IMR-90 (cell line): ENCODE results near the gene VAV1. TPM values are rescaled to one million over a fixed set of nuclear protein-coding genes. Genes with fewer than 3 reads are reported as not detected.

Experiments
- ATAC-seq: fragments of 200-7000 bp; cut with Tn5 transposase; 2 replicates; pipeline ENCODE4 v1.9.1; 2020; ENCODE audit warnings: low read depth, mild to moderate bottlenecking, moderate library complexity
- BruUV-seq: library from RNA; stranded (reverse); fragments of 400-500 nt; replicated peaks from 2 replicates; lab custom pipeline; 2021; lab: Mats Ljungman, UMichigan
- CTCF ChIA-PET: fragments of 300-600 bp; formaldehyde crosslinking; extraction: SDS; loops from one replicate; lab custom pipeline; 2021; ENCODE audit warnings: antibody characterized with exemption; lab: Yijun Ruan, JAX
- POLR2A ChIA-PET: fragments of 300-600 bp; sonication (Branson Sonifier 250); formaldehyde crosslinking; loops from one replicate; lab custom pipeline; 2022; ENCODE audit warnings: antibody characterized with exemption; ENCODE audit not compliant: unreplicated experiment; lab: Charles Lee
- DNase-seq: peaks from one replicate; pipeline ENCODE4 v3.0.0; 2013
- H2AFZ ChIP-seq: replicated peaks from 2 replicates; pipeline ENCODE3; 2013; ENCODE audit warnings: low read length, mild to moderate bottlenecking; ENCODE audit not compliant: poor library complexity
- H2AK5ac ChIP-seq: 2 replicates; pipeline ENCODE4 v1.6.1; 2013; ENCODE audit warnings: low read depth, low read length, inconsistent platforms
- H2AK9ac ChIP-seq: replicated peaks from 2 replicates; pipeline ENCODE3; 2013; ENCODE audit warnings: mild to moderate bottlenecking, low read depth, low read length, moderate library complexity; ENCODE audit not compliant: poor library complexity
- H2BK120ac ChIP-seq: 2 replicates; pipeline ENCODE4 v1.6.1; 2013; ENCODE audit warnings: low read depth, low read length, inconsistent platforms
- H2BK15ac ChIP-seq: 3 replicates; pipeline ENCODE4 v1.6.1; 2013; ENCODE audit warnings: low read depth, low read length, inconsistent platforms
- H2BK20ac ChIP-seq: 2 replicates; pipeline ENCODE4 v1.6.1; 2013; ENCODE audit warnings: low read depth, mild to moderate bottlenecking, inconsistent platforms, low read length, moderate library complexity
- H2BK5ac ChIP-seq: 2 replicates; pipeline ENCODE4 v1.6.1; 2013; ENCODE audit warnings: mild to moderate bottlenecking, low read depth, low read length, inconsistent platforms; ENCODE audit not compliant: poor library complexity, severe bottlenecking
- H3K14ac ChIP-seq: replicated peaks from 2 replicates; pipeline ENCODE4 v1.6.1; 2013; ENCODE audit warnings: low read depth, low read length, inconsistent platforms
- H3K18ac ChIP-seq: 2 replicates; pipeline ENCODE4 v1.6.1; 2013; ENCODE audit warnings: low read depth, low read length, control low read depth
- H3K23ac ChIP-seq: 2 replicates; pipeline ENCODE4 v1.6.1; 2013; ENCODE audit warnings: low read depth, low read length, inconsistent platforms
- H3K27ac ChIP-seq: 2 replicates; pipeline ENCODE4 v1.5.1; 2013; ENCODE audit warnings: mild to moderate bottlenecking, control low read depth, low read length; ENCODE audit not compliant: insufficient read depth
- H3K27me3 ChIP-seq: 2 replicates; pipeline ENCODE4 v1.6.1; 2013; ENCODE audit warnings: low read length; ENCODE audit not compliant: control insufficient read depth, insufficient read depth
- H3K36me3 ChIP-seq: 2 replicates; pipeline ENCODE4 v1.6.1; 2013; ENCODE audit warnings: low read length, mixed read lengths; ENCODE audit not compliant: control insufficient read depth, insufficient read depth
- H3K4ac ChIP-seq: 2 replicates; pipeline ENCODE4 v1.6.1; 2013; ENCODE audit warnings: low read depth, low read length, inconsistent platforms
- H3K4me1 ChIP-seq: 2 replicates; pipeline ENCODE4 v1.6.1; 2013; ENCODE audit warnings: low read length, mixed read lengths; ENCODE audit not compliant: control insufficient read depth, insufficient read depth
- H3K4me2 ChIP-seq: 2 replicates; pipeline ENCODE4 v1.6.1; 2013; ENCODE audit warnings: low read depth, mild to moderate bottlenecking, control low read depth, low read length, moderate library complexity
- H3K4me3 ChIP-seq: 2 replicates; pipeline ENCODE4 v1.5.1; 2013; ENCODE audit warnings: low read depth, mild to moderate bottlenecking, control low read depth, low read length, moderate library complexity; ENCODE audit not compliant: insufficient read depth
- H3K56ac ChIP-seq: 2 replicates; pipeline ENCODE4 v1.6.1; 2013; ENCODE audit warnings: low read length, inconsistent platforms; ENCODE audit not compliant: insufficient read depth; ENCODE audit errors: extremely low read depth
- H3K79me1 ChIP-seq, 2 experiments: 2 replicates each; pipeline ENCODE4 v1.6.1; 2013; ENCODE audit warnings: low read length in 2 of 2, inconsistent platforms in 1 of 2, low read depth in 1 of 2
- H3K9ac ChIP-seq: 2 replicates; pipeline ENCODE4 v1.6.1; 2013; ENCODE audit warnings: low read depth, low read length, control low read depth
- H3K9me1 ChIP-seq: 2 replicates; pipeline ENCODE4 v1.6.1; 2013; ENCODE audit warnings: low read length, inconsistent platforms; ENCODE audit not compliant: insufficient read depth
- H3K9me3 ChIP-seq: 2 replicates; pipeline ENCODE4 v1.6.1; 2013; ENCODE audit warnings: low read length; ENCODE audit not compliant: control insufficient read depth, insufficient read depth
- H4K20me1 ChIP-seq: 2 replicates; pipeline ENCODE4 v1.6.1; 2013; ENCODE audit warnings: low read length, inconsistent platforms; ENCODE audit not compliant: insufficient read depth
- H4K5ac ChIP-seq: 2 replicates; pipeline ENCODE4 v1.6.1; 2013; ENCODE audit warnings: mild to moderate bottlenecking, low read depth, low read length, control low read depth
- H4K8ac ChIP-seq, 2 experiments: 2 replicates each; pipeline ENCODE4 v1.6.1; 2013; ENCODE audit warnings: low read depth in 2 of 2, low read length in 2 of 2, control low read depth in 1 of 2, inconsistent platforms in 1 of 2
- H4K91ac ChIP-seq: 2 replicates; pipeline ENCODE4 v1.6.1; 2013; ENCODE audit warnings: low read depth, low read length, inconsistent platforms; ENCODE audit not compliant: insufficient read depth
- BHLHE40 ChIP-seq: fragments of 150-350 bp; IDR thresholded peaks from 2 replicates; pipeline ENCODE4 v1.6.1; 2016; ENCODE audit warnings: mild to moderate bottlenecking, low read depth, low read length
- CTCF ChIP-seq: conservative IDR thresholded peaks from 2 replicates; pipeline ENCODE4 v1.5.1; 2012; ENCODE audit warnings: mild to moderate bottlenecking, low read depth, low read length, improper control_type of control experiment
- ELK1 ChIP-seq: fragments of 150-350 bp; IDR thresholded peaks from 2 replicates; pipeline ENCODE4 v1.6.1; 2016; ENCODE audit warnings: low read depth, mild to moderate bottlenecking, low read length, moderate library complexity, borderline replicate concordance
- FOS ChIP-seq: fragments of 150-350 bp; IDR thresholded peaks from 2 replicates; pipeline ENCODE4 v1.6.1; 2016; ENCODE audit warnings: low read depth, low read length
- MAZ ChIP-seq: IDR thresholded peaks from 2 replicates; pipeline ENCODE4 v1.6.1; 2012; ENCODE audit warnings: low read depth, mild to moderate bottlenecking, low read length, improper control_type of control experiment, moderate library complexity, borderline replicate concordance
- POLR2A ChIP-seq: IDR thresholded peaks from 2 replicates; pipeline ENCODE4 v1.6.1; 2012; ENCODE audit warnings: mild to moderate bottlenecking, low read depth, low read length
- RAD21 ChIP-seq: IDR thresholded peaks from 2 replicates; pipeline ENCODE4 v1.6.1; 2012; ENCODE audit warnings: low read length, improper control_type of control experiment
- WGBS, 2 experiments: methylation state at CpG; one replicate each; pipeline versions ENCODE4 v1.1.5 to v1.1.7; 2013; ENCODE audit warnings: missing lambda C conversion rate in 2 of 2; ENCODE audit not compliant: insufficient read length in 1 of 2; ENCODE audit errors: extremely low coverage in 2 of 2; 5-methylcytosine and 5-hydroxymethylcytosine counted together
- dilution Hi-C: fragments of 300-500 bp; cut with HindIII; formaldehyde crosslinking; loops from one replicate; pipeline ENCODE4 v1.14.3; 2018; ENCODE audit warnings: low sequenced_read_pairs; ENCODE audit not compliant: unreplicated experiment
- in situ Hi-C: fragments of 300-500 bp; cut with MboI; formaldehyde crosslinking; loops from 3 replicates; pipeline ENCODE4 v1.14.3; 2019; ENCODE audit warnings: low sequenced_read_pairs, inconsistent platforms, mixed read lengths
- intact Hi-C: fragments of 100-400 bp; cut with micrococcal nuclease; formaldehyde crosslinking; loops from 2 replicates; pipeline ENCODE4 v1.10.0; 2022
- polyA plus RNA-seq, 3 experiments: library from polyadenylated mRNA; depleted of rRNA; stranded (reverse); fragments of >200 nt; gene quantifications; 2 replicates each; pipeline ENCODE4 v1.2.3, GENCODE V29; 2012; ENCODE audit warnings: low replicate concordance in 1 of 3
- total RNA-seq: library from RNA; depleted of rRNA; stranded (reverse); fragments of >200 nt; gene quantifications from 2 replicates; pipeline ENCODE4 v1.2.3, GENCODE V29; 2012

Gene VAV1
- total and polyA plus RNA-seq, 2 of the 4 experiments (the other 2 are of a cell fraction): not detected

- DNase-seq (no peak), ATAC-seq (no peak)
- Histone ChIP-seq H4K8ac (no peak overlapping the region), H3K56ac (no peak overlapping the region), H3K27me3 (no peaks in the 10 kb centered on the region), H4K5ac (no peak overlapping the region), H3K23ac (no peak overlapping the region), H2AK5ac (no peak overlapping the region), H3K9me3 (peaks cover 13% of the 10 kb centered on the region), H2AK9ac (no peak overlapping the region), H3K4me1 (no peaks in the 10 kb centered on the region), H3K4ac (no peak overlapping the region), H2BK15ac (no peak overlapping the region), H3K27ac (no peak overlapping the region), H3K79me1 (no peaks in the 10 kb centered on the region), H2AFZ (no peak overlapping the region), H2BK20ac (no peak overlapping the region), H2BK120ac (no peak overlapping the region), H4K91ac (no peak overlapping the region), H3K14ac (no peak overlapping the region), H3K9ac (no peak overlapping the region), H3K18ac (no peak overlapping the region), H3K9me1 (no peaks in the 10 kb centered on the region), H3K36me3 (no peaks in the 10 kb centered on the region), H4K20me1 (no peaks in the 10 kb centered on the region), H3K4me2 (no peak overlapping the region), H2BK5ac (peak overlapping the region; percentile 8), H3K4me3 (no peak overlapping the region)
- TF ChIP-seq BHLHE40: no peak
- TF ChIP-seq ELK1: no peak
- TF ChIP-seq RAD21: no peak
- TF ChIP-seq FOS: no peak
- TF ChIP-seq POLR2A: no peak
- no peak for TF ChIP-seq MAZ
- no peak for TF ChIP-seq CTCF
- POLR2A ChIA-PET: no interaction called here
- intact Hi-C loops (no loop called here), in situ Hi-C loops (no loop called here), dilution Hi-C loops (no loop called here)
- no TSS peak for BruUV-seq
- WGBS, 2 experiments: 64 to 100% methylated on average over 1 to 2 of the region's 2 CpGs
- CTCF ChIA-PET: no interaction called here
These were observed 116.5 kb downstream of the VAV1 start for GRCh38 chr19:6888967-6889366.
